Measurements from ENCODE around the gene ZNF679. TPM values are rescaled to one million over a fixed set of nuclear protein-coding genes. Genes with fewer than 3 reads are reported as not detected.

Gene ZNF679
- total RNA-seq, 1 experiment from 2014 or later, result not detected

DNA sequence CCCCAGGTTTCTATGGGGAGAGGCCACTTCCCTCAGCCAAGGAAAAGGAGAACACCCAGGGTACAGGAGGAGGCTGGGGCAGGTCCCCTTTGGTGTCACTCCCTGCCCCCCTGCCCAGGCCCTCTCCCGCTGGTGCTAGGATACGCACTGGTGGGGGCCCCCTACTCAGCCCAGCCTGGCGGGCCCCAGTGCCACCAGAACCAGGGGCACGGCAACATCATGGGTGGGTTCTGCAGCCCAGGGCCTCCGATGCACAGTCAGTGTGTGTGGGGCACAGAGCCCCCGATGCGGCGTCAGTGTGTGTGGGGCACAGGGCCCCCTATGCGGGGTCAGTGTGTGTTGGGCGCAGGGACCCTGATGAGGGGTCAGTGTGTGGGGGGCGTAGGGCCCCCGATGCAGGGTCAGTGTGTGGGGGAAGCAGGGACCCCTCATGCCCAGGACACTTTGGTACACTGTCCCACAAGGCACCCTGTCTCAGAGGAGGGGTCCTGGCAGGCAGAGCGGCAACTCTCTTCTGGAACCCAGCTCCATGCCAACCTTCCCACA, 44.4 kb upstream of the ZNF679 start (continued):
- TF ChIP-seq, protein P1, sequence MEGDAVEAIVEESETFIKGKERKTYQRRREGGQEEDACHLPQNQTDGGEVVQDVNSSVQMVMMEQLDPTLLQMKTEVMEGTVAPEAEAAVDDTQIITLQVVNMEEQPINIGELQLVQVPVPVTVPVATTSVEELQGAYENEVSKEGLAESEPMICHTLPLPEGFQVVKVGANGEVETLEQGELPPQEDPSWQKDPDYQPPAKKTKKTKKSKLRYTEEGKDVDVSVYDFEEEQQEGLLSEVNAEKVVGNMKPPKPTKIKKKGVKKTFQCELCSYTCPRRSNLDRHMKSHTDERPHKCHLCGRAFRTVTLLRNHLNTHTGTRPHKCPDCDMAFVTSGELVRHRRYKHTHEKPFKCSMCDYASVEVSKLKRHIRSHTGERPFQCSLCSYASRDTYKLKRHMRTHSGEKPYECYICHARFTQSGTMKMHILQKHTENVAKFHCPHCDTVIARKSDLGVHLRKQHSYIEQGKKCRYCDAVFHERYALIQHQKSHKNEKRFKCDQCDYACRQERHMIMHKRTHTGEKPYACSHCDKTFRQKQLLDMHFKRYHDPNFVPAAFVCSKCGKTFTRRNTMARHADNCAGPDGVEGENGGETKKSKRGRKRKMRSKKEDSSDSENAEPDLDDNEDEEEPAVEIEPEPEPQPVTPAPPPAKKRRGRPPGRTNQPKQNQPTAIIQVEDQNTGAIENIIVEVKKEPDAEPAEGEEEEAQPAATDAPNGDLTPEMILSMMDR (IDR thresholded peaks at IDR 0.05), result no peak
- TF ChIP-seq FOXJ3 (CRISPR knock-in tag; IDR thresholded peaks at IDR 0.05; ENCODE audit: borderline replicate concordance), result no peak
- TF ChIP-seq ZNF121 (CRISPR knock-in tag; IDR thresholded peaks at IDR 0.05), result no peak
- TF ChIP-seq, protein P2, sequence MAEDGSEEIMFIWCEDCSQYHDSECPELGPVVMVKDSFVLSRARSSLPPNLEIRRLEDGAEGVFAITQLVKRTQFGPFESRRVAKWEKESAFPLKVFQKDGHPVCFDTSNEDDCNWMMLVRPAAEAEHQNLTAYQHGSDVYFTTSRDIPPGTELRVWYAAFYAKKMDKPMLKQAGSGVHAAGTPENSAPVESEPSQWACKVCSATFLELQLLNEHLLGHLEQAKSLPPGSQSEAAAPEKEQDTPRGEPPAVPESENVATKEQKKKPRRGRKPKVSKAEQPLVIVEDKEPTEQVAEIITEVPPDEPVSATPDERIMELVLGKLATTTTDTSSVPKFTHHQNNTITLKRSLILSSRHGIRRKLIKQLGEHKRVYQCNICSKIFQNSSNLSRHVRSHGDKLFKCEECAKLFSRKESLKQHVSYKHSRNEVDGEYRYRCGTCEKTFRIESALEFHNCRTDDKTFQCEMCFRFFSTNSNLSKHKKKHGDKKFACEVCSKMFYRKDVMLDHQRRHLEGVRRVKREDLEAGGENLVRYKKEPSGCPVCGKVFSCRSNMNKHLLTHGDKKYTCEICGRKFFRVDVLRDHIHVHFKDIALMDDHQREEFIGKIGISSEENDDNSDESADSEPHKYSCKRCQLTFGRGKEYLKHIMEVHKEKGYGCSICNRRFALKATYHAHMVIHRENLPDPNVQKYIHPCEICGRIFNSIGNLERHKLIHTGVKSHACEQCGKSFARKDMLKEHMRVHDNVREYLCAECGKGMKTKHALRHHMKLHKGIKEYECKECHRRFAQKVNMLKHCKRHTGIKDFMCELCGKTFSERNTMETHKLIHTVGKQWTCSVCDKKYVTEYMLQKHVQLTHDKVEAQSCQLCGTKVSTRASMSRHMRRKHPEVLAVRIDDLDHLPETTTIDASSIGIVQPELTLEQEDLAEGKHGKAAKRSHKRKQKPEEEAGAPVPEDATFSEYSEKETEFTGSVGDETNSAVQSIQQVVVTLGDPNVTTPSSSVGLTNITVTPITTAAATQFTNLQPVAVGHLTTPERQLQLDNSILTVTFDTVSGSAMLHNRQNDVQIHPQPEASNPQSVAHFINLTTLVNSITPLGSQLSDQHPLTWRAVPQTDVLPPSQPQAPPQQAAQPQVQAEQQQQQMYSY (CRISPR knock-in tag; IDR thresholded peaks at IDR 0.05), result no peak

GRCh38 chr7:64184376-64184775, 43.9 kb upstream of the ZNF679 start:
- peaks cover 11% of the 10 kb centered on the region for H3K27me3 Mint-ChIP-seq (ENCODE audit: low read depth)
- POLR2A ChIA-PET, result no interaction called here
- no peak for ATAC-seq

More at GRCh38 chr7:64184376-64184775, 43.9 kb upstream of the ZNF679 start:
- Mint-ChIP-seq H3K27ac (no peak overlapping the region), H3K4me1 (no peaks in the 10 kb centered on the region), H3K4me3 (no peak overlapping the region), H3K9me3 (peaks cover 53% of the 10 kb centered on the region), H3K36me3 (peaks cover 48% of the 10 kb centered on the region)
- CTCF ChIA-PET, result no interaction called here
- TF ChIP-seq MLX (CRISPR knock-in tag; IDR thresholded peaks at IDR 0.05) (no peak), GTF2I (CRISPR knock-in tag; conservative IDR thresholded peaks at IDR 0.05) (no peak), ZNF219 (CRISPR knock-in tag; IDR thresholded peaks at IDR 0.05; ENCODE audit: borderline replicate concordance) (no peak), TEAD1 (CRISPR knock-in tag; IDR thresholded peaks at IDR 0.05) (no peak), ZNF263 (CRISPR knock-in tag; IDR thresholded peaks at IDR 0.05; ENCODE audit: low read depth) (no peak), ARID4B (CRISPR knock-in tag; IDR thresholded peaks at IDR 0.05; ENCODE audit: borderline replicate concordance) (no peak), E2F4 (CRISPR knock-in tag; IDR thresholded peaks at IDR 0.05; ENCODE audit: borderline replicate concordance, low read depth) (no peak), ZNF317 (CRISPR knock-in tag; IDR thresholded peaks at IDR 0.05; ENCODE audit: borderline replicate concordance, low read depth) (no peak), FOXJ3 (CRISPR knock-in tag; IDR thresholded peaks at IDR 0.05; ENCODE audit: borderline replicate concordance) (no peak), E2F1 (CRISPR knock-in tag; IDR thresholded peaks at IDR 0.05) (no peak), ELF4 (CRISPR knock-in tag; IDR thresholded peaks at IDR 0.05; ENCODE audit: low read depth) (no peak), EMX1 (CRISPR knock-in tag; IDR thresholded peaks at IDR 0.05) (no peak), SMAD3 (CRISPR knock-in tag; IDR thresholded peaks at IDR 0.05; ENCODE audit: borderline replicate concordance) (no peak)
- TF ChIP-seq, protein P3, sequence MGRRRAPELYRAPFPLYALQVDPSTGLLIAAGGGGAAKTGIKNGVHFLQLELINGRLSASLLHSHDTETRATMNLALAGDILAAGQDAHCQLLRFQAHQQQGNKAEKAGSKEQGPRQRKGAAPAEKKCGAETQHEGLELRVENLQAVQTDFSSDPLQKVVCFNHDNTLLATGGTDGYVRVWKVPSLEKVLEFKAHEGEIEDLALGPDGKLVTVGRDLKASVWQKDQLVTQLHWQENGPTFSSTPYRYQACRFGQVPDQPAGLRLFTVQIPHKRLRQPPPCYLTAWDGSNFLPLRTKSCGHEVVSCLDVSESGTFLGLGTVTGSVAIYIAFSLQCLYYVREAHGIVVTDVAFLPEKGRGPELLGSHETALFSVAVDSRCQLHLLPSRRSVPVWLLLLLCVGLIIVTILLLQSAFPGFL (CRISPR knock-in tag; IDR thresholded peaks at IDR 0.05; ENCODE audit: borderline replicate concordance), result no peak
- TF ChIP-seq, protein P4, sequence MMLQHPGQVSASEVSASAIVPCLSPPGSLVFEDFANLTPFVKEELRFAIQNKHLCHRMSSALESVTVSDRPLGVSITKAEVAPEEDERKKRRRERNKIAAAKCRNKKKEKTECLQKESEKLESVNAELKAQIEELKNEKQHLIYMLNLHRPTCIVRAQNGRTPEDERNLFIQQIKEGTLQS (CRISPR knock-in tag; conservative IDR thresholded peaks at IDR 0.05), result no peak
- no peak for DNase-seq (ENCODE audit: low spot score)

Measured in WTC11 (cell line).